Glutamatergic neuron (in vitro differentiated cells): ENCODE results near the gene LMBR1. TPM values are rescaled to one million over a fixed set of nuclear protein-coding genes. Genes with fewer than 3 reads are reported as not detected.

ENCODE experiments used
- DNase-seq: peaks from one replicate; pipeline ENCODE4 v3.0.0; 2022
- H3K27ac Mint-ChIP-seq: one replicate; pipeline ENCODE4 v1.8.0; 2020; ENCODE audit warnings: mild to moderate bottlenecking, mixed read lengths, inconsistent platforms; ENCODE audit not compliant: unreplicated experiment
- H3K27me3 Mint-ChIP-seq: one replicate; pipeline ENCODE4 v1.8.0; 2020; ENCODE audit warnings: mild to moderate bottlenecking, moderate library complexity, mixed read lengths, inconsistent platforms; ENCODE audit not compliant: unreplicated experiment
- H3K36me3 Mint-ChIP-seq: one replicate; pipeline ENCODE4 v1.8.0; 2020; ENCODE audit warnings: mild to moderate bottlenecking, mixed read lengths, inconsistent platforms; ENCODE audit not compliant: unreplicated experiment
- H3K4me1 Mint-ChIP-seq: one replicate; pipeline ENCODE4 v1.8.0; 2020; ENCODE audit warnings: mild to moderate bottlenecking, low read depth, mixed read lengths, inconsistent platforms; ENCODE audit not compliant: unreplicated experiment
- H3K4me3 Mint-ChIP-seq: one replicate; pipeline ENCODE4 v1.8.0; 2020; ENCODE audit warnings: mild to moderate bottlenecking, mixed read lengths, inconsistent platforms; ENCODE audit not compliant: unreplicated experiment
- H3K9me3 Mint-ChIP-seq: one replicate; pipeline ENCODE4 v1.8.0; 2020; ENCODE audit warnings: mild to moderate bottlenecking, moderate library complexity, mixed read lengths, inconsistent platforms; ENCODE audit not compliant: unreplicated experiment
- CTCF ChIP-seq: fragments of 200-600 bp; sonication (generic); IDR thresholded peaks from one replicate; pipeline ENCODE4 v1.5.0; 2021; ENCODE audit not compliant: partially characterized antibody, unreplicated experiment
- total RNA-seq: library from RNA; stranded (reverse); fragmentation: NEBNext Ultra II Directional; extraction: Animal tissue kit (Norgen Biotek cat#: 25700); gene quantifications from one replicate; pipeline ENCODE4 v1.2.1, GENCODE V29; 2021; ENCODE audit not compliant: unreplicated experiment

LMBR1 gene
- total RNA-seq, 1 donor from 2014 or later = 41.0 TPM

- H3K27ac Mint-ChIP-seq = no peak overlapping the region
- no peak for DNase-seq
These were observed 139.4 kb downstream of the LMBR1 start for GRCh38 chr7:156753630-156754029.

GRCh38 chr7:156753229-156753560, 139.8 kb downstream of the LMBR1 start:
- H3K4me1 Mint-ChIP-seq = peaks cover 4% of the 10 kb centered on the region
- no peak overlapping the region for H3K27ac Mint-ChIP-seq
- no peak for DNase-seq
- H3K36me3 Mint-ChIP-seq = no peaks in the 10 kb centered on the region
- no peak for TF ChIP-seq CTCF
- no peak overlapping the region for H3K4me3 Mint-ChIP-seq
- H3K9me3 Mint-ChIP-seq = no peaks in the 10 kb centered on the region
- H3K27me3 Mint-ChIP-seq = no peaks in the 10 kb centered on the region

More at GRCh38 chr7:156753630-156754029, 139.4 kb downstream of the LMBR1 start:
- TF ChIP-seq CTCF = no peak
- H3K4me1 Mint-ChIP-seq = peaks cover 4% of the 10 kb centered on the region
- no peaks in the 10 kb centered on the region for H3K9me3 Mint-ChIP-seq
- H3K4me3 Mint-ChIP-seq = no peak overlapping the region
- no peaks in the 10 kb centered on the region for H3K27me3 Mint-ChIP-seq
- H3K36me3 Mint-ChIP-seq = no peaks in the 10 kb centered on the region

- Mint-ChIP-seq H3K4me1 (peaks cover 4% of the 10 kb centered on the region), H3K27me3 (no peaks in the 10 kb centered on the region), H3K4me3 (no peak overlapping the region), H3K27ac (no peak overlapping the region), H3K9me3 (no peaks in the 10 kb centered on the region), H3K36me3 (no peaks in the 10 kb centered on the region)
- DNase-seq = no peak
- no peak for TF ChIP-seq CTCF
These were observed 140.4 kb downstream of the LMBR1 start for GRCh38 chr7:156752367-156753228.

DNA sequence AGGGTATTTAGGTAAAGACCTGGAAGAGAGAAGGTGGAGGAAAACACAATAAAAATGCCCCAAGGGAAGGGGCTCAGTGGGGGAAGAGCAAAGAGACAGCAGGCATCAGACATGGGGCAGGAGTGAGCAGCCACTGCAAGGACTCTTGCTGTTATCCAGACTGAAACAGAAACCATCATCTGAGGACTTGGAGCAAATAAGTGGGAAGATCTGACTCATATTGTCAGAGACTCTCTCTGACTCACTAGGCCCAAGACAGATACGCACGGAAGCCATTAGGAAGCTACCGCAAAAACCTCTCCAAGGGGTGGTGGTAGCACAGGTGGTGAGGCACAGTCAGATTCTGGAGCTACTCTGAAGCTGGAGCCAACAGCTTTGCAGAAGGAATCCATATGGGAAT, 141.7 kb downstream of the LMBR1 start:
- DNase-seq = no peak
- H3K27ac Mint-ChIP-seq = no peak overlapping the region
- H3K27me3 Mint-ChIP-seq = no peaks in the 10 kb centered on the region
- H3K9me3 Mint-ChIP-seq = no peaks in the 10 kb centered on the region
- TF ChIP-seq CTCF = no peak
- no peak overlapping the region for H3K4me3 Mint-ChIP-seq
- H3K4me1 Mint-ChIP-seq = peaks cover 4% of the 10 kb centered on the region
- no peaks in the 10 kb centered on the region for H3K36me3 Mint-ChIP-seq

- no peak for TF ChIP-seq CTCF
- no peaks in the 10 kb centered on the region for H3K27me3 Mint-ChIP-seq
- no peak overlapping the region for H3K4me3 Mint-ChIP-seq
- peaks cover 8% of the 10 kb centered on the region for H3K4me1 Mint-ChIP-seq
- H3K27ac Mint-ChIP-seq = no peak overlapping the region
- H3K36me3 Mint-ChIP-seq = no peaks in the 10 kb centered on the region
- no peaks in the 10 kb centered on the region for H3K9me3 Mint-ChIP-seq
- DNase-seq = no peak
These were observed 145.3 kb downstream of the LMBR1 start for GRCh38 chr7:156747718-156748117.
